Measurements from ENCODE around the gene HOXA11. TPM values are rescaled to one million over a fixed set of nuclear protein-coding genes. Genes with fewer than 3 reads are reported as not detected.

Gene HOXA11
- total and polyA plus RNA-seq, 10 of the 15 experiments (the other 5 are each of a cell fraction or from before 2014, with no cell fraction given): not detected

DNA sequence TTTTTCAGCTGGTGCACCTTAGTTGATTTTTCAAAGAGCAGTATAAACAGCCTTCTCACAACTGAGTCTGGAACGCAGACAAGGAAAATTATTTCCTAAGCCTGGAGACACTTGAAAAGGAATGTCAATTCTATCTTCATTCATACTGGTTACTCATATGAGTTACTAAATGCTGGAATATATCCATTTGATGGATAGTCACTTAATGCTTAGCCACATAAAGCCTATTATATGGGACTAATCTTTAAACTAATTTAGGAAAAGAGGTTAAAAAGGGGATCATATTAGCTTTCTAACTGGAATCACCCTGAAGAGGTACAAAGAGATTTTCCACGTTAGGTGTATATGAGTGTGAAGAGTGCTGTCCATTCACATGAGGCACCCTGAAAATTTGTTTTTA is 52.8 kb downstream of the HOXA11 start:
- BruUV-seq (replicated peaks): no TSS peak
- CTCF ChIA-PET: no interaction called here
- in situ Hi-C loops (cut with MboI): no loop called here

DNA sequence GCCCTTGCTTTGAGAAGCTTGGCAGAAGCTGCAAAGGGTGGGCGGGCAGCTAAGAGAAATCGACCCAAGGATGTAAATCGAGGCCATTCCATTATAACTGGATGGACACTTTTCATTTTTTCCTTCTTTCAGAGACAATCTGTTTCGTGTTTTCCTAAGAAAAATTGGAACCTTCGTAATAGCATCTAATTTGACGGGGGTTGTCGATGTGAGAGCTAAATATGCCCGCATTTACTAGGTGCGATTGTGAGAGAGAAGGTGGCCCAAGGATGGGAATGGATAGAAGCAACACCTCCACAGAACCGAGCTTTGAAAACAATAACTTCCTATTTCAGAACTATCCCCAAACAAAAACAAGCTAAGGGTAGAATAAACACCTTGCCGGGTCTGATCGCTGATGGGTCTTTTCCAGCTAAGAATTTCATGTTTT is 53.6 kb downstream of the HOXA11 start:
- WGBS (ENCODE audit: insufficient coverage, insufficient replicate concordance, low lambda C conversion rate, missing lambda C conversion rate): 70% methylated on average over 12 of the region's 12 CpGs
- Histone ChIP-seq H3K27ac (ENCODE audit: control insufficient read depth, insufficient read depth) (no peak overlapping the region), H3K4me3 (no peak overlapping the region), H3K4me1 (ENCODE audit: control insufficient read depth, insufficient read depth, low read length) (no peaks in the 10 kb centered on the region; the same call in 1 of the 2 replicates), H3K9me3 (replicated peaks; ENCODE audit: control insufficient read depth, insufficient read depth, low read length) (no peaks in the 10 kb centered on the region; the same call in 2 of the 3 replicates), H3K79me2 (ENCODE audit: control insufficient read depth, insufficient read depth, low read length) (no peaks in the 10 kb centered on the region), H3K27me3 (replicated peaks in 1 of 2; ENCODE audit: control insufficient read depth in 2 of 2, insufficient read depth in 2 of 2, low read length in 1 of 2) (peaks cover 2 to 4% of the 10 kb centered on the region in 2 experiments; a peak in 2 of 4 replicates), H2AFZ (ENCODE audit: control insufficient read depth, low read depth, low read length) (peak overlapping the region; percentile 75), H3K4me2 (ENCODE audit: control insufficient read depth, insufficient read depth) (0 out of 2 replicates have a peak overlapping the region, but pooled peaks have one; percentile 22), H4K20me1 (ENCODE audit: control insufficient read depth, insufficient read depth) (no peaks in the 10 kb centered on the region), H3K36me3 (ENCODE audit: control insufficient read depth in 2 of 2, insufficient read depth in 2 of 2, low read length in 1 of 2) (no peaks in the 10 kb centered on the region), H3K9ac (ENCODE audit: control insufficient read depth, insufficient read depth, low read length) (no peak overlapping the region)
- ATAC-seq (no peak), DNase-seq (ENCODE audit: low read depth, low spot score) (no peak), FAIRE-seq (no peak)
- BruUV-seq (replicated peaks): no TSS peak
- ChIA-PET POLR2A (no interaction called here), SMC1A (ENCODE audit: uncharacterized antibody, unreplicated experiment) (interaction anchor here (1.1 to 1.2 kb wide), 2 partner anchors 10 to 48 kb away, joined by 3 read pairs; no protein-coding TSS in a partner anchor), RAD21 (ENCODE audit: unreplicated experiment) (interaction anchor here (0.7 kb wide), 1 partner anchor 19 kb away, joined by 3 read pairs; no protein-coding TSS in a partner anchor), CTCF (interaction anchor here (1.1 kb wide), 1 partner anchor 450 kb away, joined by 3 read pairs; no protein-coding TSS in a partner anchor)
- intact Hi-C loops (cut with micrococcal nuclease; ENCODE audit: unreplicated experiment): no loop called here
- TF ChIP-seq, protein P1, sequence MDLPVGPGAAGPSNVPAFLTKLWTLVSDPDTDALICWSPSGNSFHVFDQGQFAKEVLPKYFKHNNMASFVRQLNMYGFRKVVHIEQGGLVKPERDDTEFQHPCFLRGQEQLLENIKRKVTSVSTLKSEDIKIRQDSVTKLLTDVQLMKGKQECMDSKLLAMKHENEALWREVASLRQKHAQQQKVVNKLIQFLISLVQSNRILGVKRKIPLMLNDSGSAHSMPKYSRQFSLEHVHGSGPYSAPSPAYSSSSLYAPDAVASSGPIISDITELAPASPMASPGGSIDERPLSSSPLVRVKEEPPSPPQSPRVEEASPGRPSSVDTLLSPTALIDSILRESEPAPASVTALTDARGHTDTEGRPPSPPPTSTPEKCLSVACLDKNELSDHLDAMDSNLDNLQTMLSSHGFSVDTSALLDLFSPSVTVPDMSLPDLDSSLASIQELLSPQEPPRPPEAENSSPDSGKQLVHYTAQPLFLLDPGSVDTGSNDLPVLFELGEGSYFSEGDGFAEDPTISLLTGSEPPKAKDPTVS (IDR thresholded peaks at IDR 0.05; ENCODE audit: low read depth, low read length): no peak
- in situ Hi-C loops (cut with MboI): no loop called here

More for the DNA sequence above, 52.8 kb downstream of the HOXA11 start:
- FAIRE-seq (no peak), DNase-seq (ENCODE audit: low read depth, low spot score) (no peak), ATAC-seq (no peak)
- H3K36me3 ChIP-seq (ENCODE audit: control insufficient read depth in 2 of 2, insufficient read depth in 2 of 2, low read length in 1 of 2): no peaks in the 10 kb centered on the region
- no peak overlapping the region for H3K4me2 ChIP-seq (ENCODE audit: control insufficient read depth, insufficient read depth)
- POLR2A ChIA-PET: no interaction called here
- H3K4me3 ChIP-seq: no peak overlapping the region
- no peak overlapping the region for H3K27ac ChIP-seq (ENCODE audit: control insufficient read depth, insufficient read depth)
- RAD21 ChIA-PET (ENCODE audit: unreplicated experiment): no interaction called here
- no peaks in the 10 kb centered on the region; the same call in 1 of the 2 replicates for H3K4me1 ChIP-seq (ENCODE audit: control insufficient read depth, insufficient read depth, low read length)
- no peaks in the 10 kb centered on the region; the same call in 2 of the 3 replicates for H3K9me3 ChIP-seq (replicated peaks; ENCODE audit: control insufficient read depth, insufficient read depth, low read length)
- H4K20me1 ChIP-seq (ENCODE audit: control insufficient read depth, insufficient read depth): no peaks in the 10 kb centered on the region
- TF ChIP-seq MYB (IDR thresholded peaks at IDR 0.05; ENCODE audit: borderline replicate concordance, low read depth, low read length): no peak
- TF ChIP-seq IRF4 (IDR thresholded peaks at IDR 0.05; ENCODE audit: low read depth, low read length): no peak
- TF ChIP-seq RELA (IDR thresholded peaks at IDR 0.05; ENCODE audit: borderline replicate concordance, partially characterized antibody): no peak
- no peak for TF ChIP-seq SUZ12 (IDR thresholded peaks at IDR 0.05; ENCODE audit: unreplicated experiment)
- TF ChIP-seq FOS (IDR thresholded peaks at IDR 0.05; ENCODE audit: borderline replicate concordance, extremely low read depth, insufficient read length): no peak
- no peak for TF ChIP-seq ETV6 (conservative IDR thresholded peaks at IDR 0.05 in 1 of 2, IDR thresholded peaks at IDR 0.05 in 1 of 2; ENCODE audit: borderline replicate concordance in 1 of 2, low read depth in 1 of 2)
- no peak for TF ChIP-seq TCF7 (IDR thresholded peaks at IDR 0.05; ENCODE audit: borderline replicate concordance)
- no peak for TF ChIP-seq DPF2 (IDR thresholded peaks at IDR 0.05)
- H2AFZ ChIP-seq (ENCODE audit: control insufficient read depth, low read depth, low read length): no peak overlapping the region
- H3K9ac ChIP-seq (ENCODE audit: control insufficient read depth, insufficient read depth, low read length): no peak overlapping the region
- intact Hi-C loops (cut with micrococcal nuclease; ENCODE audit: unreplicated experiment): no loop called here
- H3K27me3 ChIP-seq (replicated peaks in 1 of 2; ENCODE audit: control insufficient read depth in 2 of 2, insufficient read depth in 2 of 2, low read length in 1 of 2): peaks cover 2 to 5% of the 10 kb centered on the region in 2 experiments; a peak in 3 of 4 replicates
- WGBS (ENCODE audit: insufficient coverage, insufficient replicate concordance, low lambda C conversion rate, missing lambda C conversion rate): 65% methylated on average over 2 of the region's 2 CpGs
- no peaks in the 10 kb centered on the region for H3K79me2 ChIP-seq (ENCODE audit: control insufficient read depth, insufficient read depth, low read length)
- SMC1A ChIA-PET (ENCODE audit: uncharacterized antibody, unreplicated experiment): interaction anchor here (1.1 to 2.1 kb wide), 3 partner anchors 10 to 51 kb away, joined by 3 to 5 read pairs (median 3); no protein-coding TSS in a partner anchor
